ENCODE results near the gene EHD2. TPM values are rescaled to one million over a fixed set of nuclear protein-coding genes. Genes with fewer than 3 reads are reported as not detected.

The EHD2 gene, protein sequence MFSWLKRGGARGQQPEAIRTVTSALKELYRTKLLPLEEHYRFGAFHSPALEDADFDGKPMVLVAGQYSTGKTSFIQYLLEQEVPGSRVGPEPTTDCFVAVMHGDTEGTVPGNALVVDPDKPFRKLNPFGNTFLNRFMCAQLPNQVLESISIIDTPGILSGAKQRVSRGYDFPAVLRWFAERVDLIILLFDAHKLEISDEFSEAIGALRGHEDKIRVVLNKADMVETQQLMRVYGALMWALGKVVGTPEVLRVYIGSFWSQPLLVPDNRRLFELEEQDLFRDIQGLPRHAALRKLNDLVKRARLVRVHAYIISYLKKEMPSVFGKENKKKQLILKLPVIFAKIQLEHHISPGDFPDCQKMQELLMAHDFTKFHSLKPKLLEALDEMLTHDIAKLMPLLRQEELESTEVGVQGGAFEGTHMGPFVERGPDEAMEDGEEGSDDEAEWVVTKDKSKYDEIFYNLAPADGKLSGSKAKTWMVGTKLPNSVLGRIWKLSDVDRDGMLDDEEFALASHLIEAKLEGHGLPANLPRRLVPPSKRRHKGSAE
- total RNA-seq, result 88.3 and 162 TPM in 2 replicates

DNA sequence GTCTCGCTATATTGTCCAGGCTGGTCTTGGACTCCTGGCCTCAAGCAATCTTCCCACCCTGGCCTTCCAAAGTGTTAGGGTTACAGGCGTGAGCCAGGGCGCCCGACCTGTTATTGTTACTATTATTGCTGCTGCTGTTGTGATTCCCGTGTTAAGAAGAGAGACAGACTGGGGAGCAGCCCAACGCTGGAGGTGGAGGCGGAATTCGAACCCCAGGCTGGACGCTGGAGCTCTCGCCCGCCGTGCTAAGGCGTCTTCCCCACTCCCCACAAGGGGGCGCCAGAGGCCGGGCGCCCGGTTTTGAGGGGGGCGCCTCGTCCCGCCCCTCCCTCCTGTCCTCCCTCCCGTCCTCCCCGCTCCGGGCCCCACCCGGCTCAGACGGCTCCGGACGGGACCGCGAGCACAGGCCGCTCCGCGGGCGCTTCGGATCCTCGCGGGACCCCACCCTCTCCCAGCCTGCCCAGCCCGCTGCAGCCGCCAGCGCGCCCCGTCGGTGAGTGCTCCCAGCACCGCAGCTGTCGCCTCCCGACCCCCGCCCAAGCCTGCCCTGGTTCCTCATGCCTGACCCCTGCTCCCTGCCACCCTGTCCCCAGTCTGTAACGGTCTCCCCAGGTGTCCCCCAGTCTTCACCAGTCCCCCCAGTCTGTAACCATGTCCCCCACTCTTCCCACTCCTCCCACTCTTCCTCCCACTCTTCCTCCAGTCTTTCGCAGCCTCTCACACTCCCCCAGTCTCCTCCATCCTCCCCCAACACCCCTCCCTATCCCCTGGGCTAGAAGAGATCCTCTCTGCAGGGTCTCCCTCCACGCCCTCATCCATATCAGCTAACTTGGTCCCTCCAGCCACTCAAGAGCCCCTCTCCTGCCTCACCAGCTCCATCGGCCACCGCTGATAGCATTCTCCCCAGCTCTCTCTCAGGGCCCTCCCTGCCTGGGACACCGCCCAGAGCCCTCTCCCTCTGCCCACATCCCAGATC lies at the start of gene EHD2:
TSS of gene EHD2 (plus strand) at position 377 of the 976 bp plus-strand sequence. CDS start 3,191 bp downstream, outside the sequence.

DNA sequence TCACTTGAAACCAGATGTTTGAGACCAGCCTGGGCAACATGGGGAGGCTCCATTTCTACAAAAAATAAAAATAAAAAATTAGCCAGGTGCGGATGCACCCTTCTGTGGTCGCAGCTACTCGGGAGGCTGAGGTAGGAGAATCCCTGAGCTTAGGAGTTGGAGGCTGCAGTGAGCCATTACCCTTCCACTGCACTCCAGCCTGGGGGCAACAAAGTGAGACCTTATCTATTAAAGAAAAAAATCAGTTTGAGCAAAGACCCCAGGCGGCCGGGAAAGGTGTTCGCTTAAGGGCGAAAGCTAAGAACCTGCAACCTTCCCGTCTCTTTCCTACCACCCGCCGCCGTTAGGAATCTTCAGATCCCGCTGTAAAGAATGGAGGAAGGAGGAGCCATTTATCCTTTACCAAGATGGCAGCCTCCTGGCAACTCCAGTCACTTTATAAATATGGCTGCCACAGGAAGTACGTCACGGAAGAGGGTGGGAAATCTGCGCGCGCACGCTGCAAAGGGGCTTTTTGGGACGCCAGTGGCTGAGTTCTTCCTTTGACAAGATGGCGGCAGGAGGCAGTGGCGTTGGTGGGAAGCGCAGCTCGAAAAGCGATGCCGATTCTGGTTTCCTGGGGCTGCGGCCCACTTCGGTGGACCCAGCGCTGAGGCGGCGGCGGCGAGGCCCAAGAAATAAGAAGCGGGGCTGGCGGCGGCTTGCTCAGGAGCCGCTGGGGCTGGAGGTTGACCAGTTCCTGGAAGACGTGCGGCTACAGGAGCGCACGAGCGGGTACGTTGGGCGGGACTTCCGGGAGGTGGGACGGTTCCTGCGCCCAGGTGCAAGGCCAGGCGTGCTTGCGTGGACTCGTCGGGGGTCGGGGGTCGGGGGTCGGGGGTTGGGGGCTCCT lies 32.0 kb downstream of the EHD2 start, which contains the start of gene NOP53:
TSS of gene NOP53 (plus strand) at position 537 of the 892 bp plus-strand sequence. CDS start at position 551, 14 bp downstream.

DNA sequence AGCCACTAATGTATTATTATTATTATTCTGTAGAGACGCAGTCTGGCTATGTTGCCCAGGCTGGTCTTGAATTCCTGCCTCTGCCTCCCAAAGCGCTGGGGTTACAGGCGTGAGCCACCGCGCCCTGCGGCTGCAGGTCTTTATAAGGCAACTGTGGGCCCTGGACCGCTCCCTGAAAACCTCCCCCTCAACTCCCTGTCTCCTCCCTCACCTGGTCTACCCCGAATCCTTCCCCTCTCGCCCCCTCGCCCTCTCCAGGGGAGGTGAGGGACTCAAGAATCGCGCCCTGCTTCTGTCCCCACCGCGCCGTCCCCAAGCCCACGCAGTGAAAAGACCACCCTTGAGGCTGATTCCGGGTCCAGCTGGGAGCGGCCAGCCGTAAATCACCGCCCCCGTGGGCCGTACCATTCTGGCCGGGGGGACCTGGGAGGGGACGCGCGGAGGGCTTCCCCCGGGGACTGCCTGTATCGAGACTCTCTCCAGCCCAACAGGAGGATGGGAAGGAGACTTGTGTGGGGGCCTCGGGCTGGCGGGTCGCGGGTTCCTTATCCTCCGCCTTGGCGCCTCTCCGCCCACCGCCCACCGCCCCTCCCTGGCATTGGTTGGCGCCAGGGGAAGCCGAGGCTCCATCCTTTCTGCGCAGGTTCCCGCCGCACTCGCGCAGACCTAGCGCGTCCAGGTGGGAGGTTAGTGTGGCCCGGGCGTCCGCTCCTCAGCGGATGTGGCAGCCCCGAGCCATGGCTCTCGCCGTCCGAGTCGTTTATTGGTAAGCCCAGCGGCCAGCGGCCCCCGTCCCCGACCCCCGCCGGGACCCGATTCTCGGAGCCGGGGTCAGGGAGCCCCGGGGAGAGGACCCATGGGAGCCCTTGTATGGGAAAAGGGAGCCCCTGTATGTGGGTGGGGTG lies 65.1 kb downstream of the EHD2 start, which contains the start of gene SELENOW:
TSS of gene SELENOW (plus strand) at position 655 of the 905 bp plus-strand sequence. CDS start at position 738, 83 bp downstream.

Other genes starting within 250 kb of the EHD2 start
- under 0.01 TPM in 1 of 2 replicates, not detected in the other for gene SLC8A2, start 241.5 kb upstream of the EHD2 start, total RNA-seq
- 4.2 and 5.5 TPM in 2 replicates for gene KPTN, start 229.2 kb upstream of the EHD2 start, total RNA-seq
- 48.9 and 56.0 TPM in 2 replicates for gene NAPA, start 198.4 kb upstream of the EHD2 start, total RNA-seq
- gene ZNF541, start 140.3 kb upstream of the EHD2 start, total RNA-seq, result under 0.01 and 0.27 TPM in 2 replicates
- gene BICRA, start 104.3 kb upstream of the EHD2 start, total RNA-seq, result 2.5 and 2.7 TPM in 2 replicates
- gene NOP53, start 32.1 kb downstream of the EHD2 start, total RNA-seq, result 70.6 and 83.4 TPM in 2 replicates
- 257 and 398 TPM in 2 replicates for gene SELENOW, start 65.3 kb downstream of the EHD2 start, total RNA-seq
- not detected in 2 replicates for gene TPRX1, start 91.1 kb downstream of the EHD2 start, total RNA-seq
- gene CRX, start 108.5 kb downstream of the EHD2 start, total RNA-seq, result not detected in 2 replicates
- not detected in 2 replicates for gene TPRX2, start 145.8 kb downstream of the EHD2 start, total RNA-seq
- not detected in 2 replicates for gene SULT2A1, start 172.9 kb downstream of the EHD2 start, total RNA-seq

Data from endothelial cell of coronary artery (primary cell).